ENCODE data around the gene SLC24A1.

DNA sequence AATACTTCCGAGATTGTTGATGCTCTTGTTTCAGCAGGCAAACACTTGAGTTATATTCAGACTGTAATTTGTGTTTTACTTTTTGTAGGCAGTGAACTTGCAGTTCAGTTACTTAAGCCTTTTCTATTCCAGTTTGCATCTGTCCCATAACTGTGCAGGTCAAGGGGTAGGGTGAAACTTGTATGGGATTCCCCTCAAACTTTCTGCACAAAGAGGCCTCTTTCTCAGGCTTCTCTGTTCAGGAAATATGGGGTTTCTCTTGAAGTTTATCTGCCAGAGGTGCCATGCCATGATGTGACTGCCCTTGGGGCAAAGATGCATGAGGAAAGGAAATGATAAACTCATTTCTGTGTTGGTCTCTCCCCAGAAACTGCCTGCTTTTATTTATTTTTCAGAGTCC is 66.7 kb downstream of the SLC24A1 start:
- TF ChIP-seq, protein P1, sequence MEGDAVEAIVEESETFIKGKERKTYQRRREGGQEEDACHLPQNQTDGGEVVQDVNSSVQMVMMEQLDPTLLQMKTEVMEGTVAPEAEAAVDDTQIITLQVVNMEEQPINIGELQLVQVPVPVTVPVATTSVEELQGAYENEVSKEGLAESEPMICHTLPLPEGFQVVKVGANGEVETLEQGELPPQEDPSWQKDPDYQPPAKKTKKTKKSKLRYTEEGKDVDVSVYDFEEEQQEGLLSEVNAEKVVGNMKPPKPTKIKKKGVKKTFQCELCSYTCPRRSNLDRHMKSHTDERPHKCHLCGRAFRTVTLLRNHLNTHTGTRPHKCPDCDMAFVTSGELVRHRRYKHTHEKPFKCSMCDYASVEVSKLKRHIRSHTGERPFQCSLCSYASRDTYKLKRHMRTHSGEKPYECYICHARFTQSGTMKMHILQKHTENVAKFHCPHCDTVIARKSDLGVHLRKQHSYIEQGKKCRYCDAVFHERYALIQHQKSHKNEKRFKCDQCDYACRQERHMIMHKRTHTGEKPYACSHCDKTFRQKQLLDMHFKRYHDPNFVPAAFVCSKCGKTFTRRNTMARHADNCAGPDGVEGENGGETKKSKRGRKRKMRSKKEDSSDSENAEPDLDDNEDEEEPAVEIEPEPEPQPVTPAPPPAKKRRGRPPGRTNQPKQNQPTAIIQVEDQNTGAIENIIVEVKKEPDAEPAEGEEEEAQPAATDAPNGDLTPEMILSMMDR (IDR thresholded peaks at IDR 0.05) = no peak
- TF ChIP-seq POLR2A (IDR thresholded peaks at IDR 0.05; ENCODE audit: low read depth) = no peak
- no peak for TF ChIP-seq EP300 (IDR thresholded peaks at IDR 0.05)
